ENCODE data around the gene LRRC1.

LRRC1 gene

GRCh38 chr6:53959717-53960116 is 164.9 kb downstream of the LRRC1 start:
- no peak overlapping the region for H3K4me3 ChIP-seq (ENCODE audit: low read depth, low read length)
- no peak for TF ChIP-seq CTCF (IDR thresholded peaks at IDR 0.05; ENCODE audit: low read depth, low read length, missing control alignments)
- DNase-seq (ENCODE audit: low read depth): no peak

- TF ChIP-seq CTCF (IDR thresholded peaks at IDR 0.05; ENCODE audit: low read depth, low read length, missing control alignments): no peak
- no peak for DNase-seq (ENCODE audit: low read depth)
- no peak overlapping the region for H3K4me3 ChIP-seq (ENCODE audit: low read depth, low read length)
Measured at GRCh38 chr6:53960311-53960710, 165.5 kb downstream of the LRRC1 start.

- TF ChIP-seq CTCF (IDR thresholded peaks at IDR 0.05; ENCODE audit: low read depth, low read length, missing control alignments): no peak
- no peak for DNase-seq (ENCODE audit: low read depth)
- no peak overlapping the region for H3K4me3 ChIP-seq (ENCODE audit: low read depth, low read length)
Measured at GRCh38 chr6:53961679-53962370, 167.0 kb downstream of the LRRC1 start.

GRCh38 chr6:53962646-53963045 is 167.8 kb downstream of the LRRC1 start:
- no peak overlapping the region for H3K4me3 ChIP-seq (ENCODE audit: low read depth, low read length)
- TF ChIP-seq CTCF (IDR thresholded peaks at IDR 0.05; ENCODE audit: low read depth, low read length, missing control alignments): no peak
- DNase-seq (ENCODE audit: low read depth): no peak

- TF ChIP-seq CTCF (IDR thresholded peaks at IDR 0.05; ENCODE audit: low read depth, low read length, missing control alignments): no peak
- no peak for DNase-seq (ENCODE audit: low read depth)
- H3K4me3 ChIP-seq (ENCODE audit: low read depth, low read length): no peak overlapping the region
Measured at GRCh38 chr6:53967415-53967814, 172.6 kb downstream of the LRRC1 start.
